Stimulated activated naive CD8-positive, alpha-beta T cell treated with anti-CD3 and anti-CD28 coated beads, Interleukin-15, Interleukin-2, amounts not matched to agents 100 U/mL and 50 U/mL, for 24 hours (primary cell): ENCODE measurements around the gene AGAP3.

Experiments used
- ATAC-seq: fragments of 150-1000 bp; cut with Tn5 transposase; one replicate; pipeline ENCODE4 v1.10.0; 2021
- DNase-seq: peaks from one replicate; pipeline ENCODE4 v3.0.0; 2021

The AGAP3 gene

DNA sequence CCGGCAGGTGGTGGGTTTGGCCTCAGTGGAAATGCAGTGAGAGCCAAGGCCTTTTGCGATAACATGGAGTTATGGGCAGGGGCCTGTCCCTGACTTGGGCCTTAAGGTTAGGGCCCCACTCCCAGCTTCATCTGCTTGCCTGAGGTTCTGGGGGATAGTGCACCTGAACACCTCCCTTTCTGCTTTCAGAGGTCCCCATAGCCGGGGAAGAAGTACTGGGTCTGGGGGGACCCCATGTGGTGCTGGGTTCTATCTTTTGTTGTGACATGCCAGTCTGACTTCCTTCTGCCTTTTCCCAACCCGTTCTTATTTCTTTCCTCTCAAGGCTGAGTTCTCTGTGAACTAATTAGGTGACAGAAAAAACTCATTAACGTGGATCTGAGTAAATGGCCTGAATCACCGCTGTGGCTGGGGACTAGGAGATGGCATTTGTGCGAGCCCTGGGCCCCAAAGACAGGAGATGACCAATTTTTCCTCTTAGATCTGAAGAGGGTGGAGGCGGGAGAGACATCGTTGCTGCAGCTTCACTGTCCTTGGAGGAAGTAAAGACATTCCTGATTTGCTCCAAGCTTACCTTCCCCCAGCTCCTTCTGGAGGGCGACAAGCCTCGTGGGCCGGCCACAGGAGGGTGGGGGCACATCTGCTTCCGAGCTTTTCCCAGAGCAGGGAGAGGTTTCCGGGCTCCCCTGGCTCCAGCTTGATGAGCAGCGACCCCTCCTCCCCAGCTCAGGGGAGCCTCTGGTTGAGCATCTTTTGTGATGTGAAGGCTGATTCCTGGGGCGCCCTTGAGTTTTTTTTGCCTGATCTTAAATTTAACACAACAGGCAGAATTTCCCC is 2.0 kb downstream of the AGAP3 start:
- no peak for DNase-seq
- ATAC-seq: no peak

GRCh38 chr7:151088856-151089699 is 2.8 kb downstream of the AGAP3 start:
- DNase-seq (no peak), ATAC-seq (no peak)

GRCh38 chr7:151089893-151090730 is 3.8 kb downstream of the AGAP3 start:
- ATAC-seq (no peak), DNase-seq (no peak)

DNA sequence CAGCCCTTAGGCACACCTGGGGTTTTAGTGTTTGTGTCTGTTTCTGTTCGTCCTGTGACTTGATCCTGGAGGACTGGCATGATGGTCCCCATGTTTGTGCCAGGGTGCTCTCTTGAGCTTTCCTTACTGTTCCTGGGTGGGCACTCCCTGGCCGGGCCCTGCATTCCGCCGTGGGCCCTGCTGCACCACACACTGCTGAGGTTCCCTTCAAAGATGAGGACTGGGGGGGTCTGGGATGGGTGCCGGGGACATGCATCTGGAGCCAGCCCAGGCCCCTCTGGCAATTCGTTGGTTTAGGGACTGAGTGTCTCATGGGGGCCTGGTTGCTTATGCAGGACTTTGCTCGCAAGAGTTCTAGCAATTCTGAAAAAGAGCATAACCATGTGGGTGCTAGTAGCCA is 4.7 kb downstream of the AGAP3 start:
- ATAC-seq (no peak), DNase-seq (no peak)

DNA sequence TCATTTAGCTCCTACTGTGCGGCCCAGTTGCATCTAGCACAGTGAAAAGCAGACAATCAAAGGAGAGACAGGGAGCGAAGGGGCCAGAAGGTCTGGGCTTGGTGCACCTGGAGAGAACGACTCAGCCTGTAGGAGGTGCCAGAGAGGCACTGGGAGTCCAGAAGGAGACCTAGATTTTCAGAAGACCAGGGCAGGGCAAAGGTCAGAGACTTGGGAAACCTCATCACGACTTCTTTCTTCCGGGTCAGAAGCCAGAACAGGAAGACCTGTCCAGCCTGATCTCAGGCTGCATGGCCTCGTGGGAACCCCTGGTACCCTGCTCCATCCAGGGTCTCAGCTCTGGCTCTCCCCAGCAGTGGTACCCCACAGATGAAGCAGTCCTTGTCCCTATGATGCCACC is 5.2 kb downstream of the AGAP3 start:
- ATAC-seq (no peak), DNase-seq (peak; percentile 48)

DNA sequence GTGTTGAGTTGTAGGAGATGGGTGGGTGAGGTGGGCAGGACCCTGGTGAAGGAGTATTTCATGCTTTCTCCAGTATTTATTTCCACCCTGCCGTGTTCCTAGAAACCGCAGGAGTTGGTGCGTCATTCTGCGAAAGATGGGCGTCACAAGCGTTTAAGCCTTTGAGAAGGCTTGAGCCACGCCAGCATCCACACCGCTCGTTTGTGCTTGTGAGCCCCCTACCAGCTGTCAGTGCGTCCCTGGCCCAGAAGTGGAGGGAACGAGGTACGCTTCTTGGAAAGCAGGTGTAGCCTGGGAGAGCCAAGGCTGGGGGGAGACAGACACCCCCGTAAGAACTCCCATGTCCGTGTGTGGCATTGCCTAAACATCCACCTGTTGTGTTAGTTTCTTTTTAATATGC is 5.7 kb downstream of the AGAP3 start:
- no peak for ATAC-seq
- no peak for DNase-seq

DNA sequence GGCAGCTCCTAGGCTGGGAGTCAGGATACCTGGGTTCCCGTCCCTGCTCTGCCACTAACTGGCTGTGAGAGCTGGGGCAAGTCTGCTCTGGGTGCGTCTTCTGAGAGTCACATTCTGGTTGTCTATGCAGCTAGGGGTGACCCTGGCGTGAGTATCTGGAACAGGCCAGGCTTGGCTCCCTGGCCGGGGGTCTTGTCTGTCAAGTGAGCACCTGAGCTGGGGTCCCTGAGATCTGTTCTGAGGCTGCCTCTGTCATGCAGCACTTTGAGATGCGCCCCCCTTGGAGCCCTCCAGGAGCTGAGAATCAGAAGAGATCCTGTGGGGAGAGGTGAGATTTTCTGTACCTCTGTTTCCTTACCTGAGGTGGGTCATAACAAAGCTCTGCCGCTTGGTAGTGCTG is 7.5 kb downstream of the AGAP3 start:
- DNase-seq: no peak

GRCh38 chr7:151094675-151095074 is 8.4 kb downstream of the AGAP3 start:
- ATAC-seq (no peak), DNase-seq (no peak)

More for the DNA sequence above, 7.5 kb downstream of the AGAP3 start:
- ATAC-seq: no peak

GRCh38 chr7:151095123-151095797 is 9.0 kb downstream of the AGAP3 start:
- no peak for DNase-seq
- ATAC-seq: no peak

GRCh38 chr7:151095828-151096475 is 9.7 kb downstream of the AGAP3 start:
- ATAC-seq: no peak

DNA sequence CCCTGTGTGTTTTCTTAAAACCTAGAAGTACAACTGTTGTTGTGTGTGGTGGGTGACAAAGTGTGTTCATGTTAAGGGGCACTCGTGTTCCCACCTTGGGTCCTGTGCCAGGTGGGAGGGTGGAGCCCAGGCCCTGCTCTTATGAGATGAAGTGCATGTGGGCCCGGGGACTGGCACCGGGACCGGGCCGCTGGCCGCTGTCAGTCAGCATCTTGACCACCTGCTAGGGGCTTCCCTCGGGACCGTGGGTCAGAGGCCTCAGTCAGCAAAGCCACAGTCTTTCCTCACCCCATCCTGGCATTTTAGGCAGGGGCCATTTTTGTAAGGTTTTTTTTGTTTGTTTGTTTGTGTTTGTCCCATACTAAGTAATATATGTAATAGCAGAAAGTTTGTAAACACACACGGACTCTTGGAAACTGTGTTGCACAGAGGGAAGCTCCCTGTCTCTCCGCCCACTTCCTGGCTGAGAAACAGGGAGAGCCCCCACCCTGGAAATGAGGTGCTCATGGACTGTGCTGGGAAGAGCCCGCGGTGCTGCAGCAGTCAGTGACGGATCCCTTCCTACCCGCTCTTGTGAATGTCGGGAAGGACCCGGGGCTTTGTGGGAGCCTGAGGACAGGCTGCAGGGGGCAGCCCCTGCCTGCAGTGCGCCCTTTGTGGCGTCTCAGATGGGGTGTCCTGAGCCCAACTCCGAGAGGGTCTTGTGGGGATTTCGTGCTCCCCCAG is 13.4 kb downstream of the AGAP3 start:
- ATAC-seq (no peak), DNase-seq (no peak)

More at GRCh38 chr7:151095828-151096475, 9.7 kb downstream of the AGAP3 start:
- DNase-seq: no peak

- no peak for ATAC-seq
- DNase-seq: no peak
Measured at GRCh38 chr7:151100921-151101320, 14.6 kb downstream of the AGAP3 start.

GRCh38 chr7:151101621-151102396 is 15.5 kb downstream of the AGAP3 start:
- peak; percentile 37 for ATAC-seq
- no peak for DNase-seq

DNA sequence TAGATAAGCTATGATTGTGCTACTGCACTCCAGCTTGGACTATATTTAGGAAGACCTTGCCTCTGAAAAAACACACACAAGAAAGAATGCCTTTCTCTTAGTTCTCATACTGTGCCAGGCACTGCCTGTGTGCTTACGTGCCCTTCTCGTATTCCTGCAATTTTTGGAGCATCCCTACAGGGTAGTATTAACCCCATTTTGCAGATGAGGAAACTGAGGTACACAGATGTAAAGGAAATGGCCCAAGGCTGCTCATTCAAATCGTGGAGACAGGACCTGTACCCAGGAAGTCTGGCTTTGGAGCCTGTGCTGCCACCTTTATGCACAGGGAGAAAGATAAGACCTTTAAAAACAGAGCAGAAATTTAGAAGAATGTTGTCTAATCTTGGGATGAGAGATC is 16.7 kb downstream of the AGAP3 start:
- DNase-seq: no peak
- ATAC-seq: no peak

GRCh38 chr7:151103973-151104372 is 17.7 kb downstream of the AGAP3 start:
- ATAC-seq (no peak), DNase-seq (no peak)

- ATAC-seq (no peak), DNase-seq (no peak)
Measured at GRCh38 chr7:151104411-151105235, 18.3 kb downstream of the AGAP3 start.

DNA sequence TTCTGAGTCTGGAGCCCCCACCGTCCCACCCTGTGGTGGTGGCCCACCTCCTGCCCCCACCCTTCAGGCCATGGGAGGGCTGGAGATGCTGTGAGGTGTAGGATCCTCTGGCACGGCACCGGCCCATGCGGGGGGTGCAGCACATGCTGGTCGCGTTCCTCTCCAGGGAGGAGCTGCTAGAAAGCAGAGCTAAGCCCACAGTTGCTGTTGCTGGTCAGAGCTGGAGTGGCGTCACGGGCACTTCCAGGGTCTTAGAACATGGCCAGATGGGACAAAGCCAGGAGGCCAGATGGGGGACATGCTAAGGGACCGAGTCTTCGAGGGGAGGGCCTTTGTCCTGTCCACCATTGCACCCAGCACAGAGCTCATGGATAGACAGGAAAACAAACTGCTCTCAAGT is 21.6 kb downstream of the AGAP3 start:
- no peak for DNase-seq
- ATAC-seq: no peak

DNA sequence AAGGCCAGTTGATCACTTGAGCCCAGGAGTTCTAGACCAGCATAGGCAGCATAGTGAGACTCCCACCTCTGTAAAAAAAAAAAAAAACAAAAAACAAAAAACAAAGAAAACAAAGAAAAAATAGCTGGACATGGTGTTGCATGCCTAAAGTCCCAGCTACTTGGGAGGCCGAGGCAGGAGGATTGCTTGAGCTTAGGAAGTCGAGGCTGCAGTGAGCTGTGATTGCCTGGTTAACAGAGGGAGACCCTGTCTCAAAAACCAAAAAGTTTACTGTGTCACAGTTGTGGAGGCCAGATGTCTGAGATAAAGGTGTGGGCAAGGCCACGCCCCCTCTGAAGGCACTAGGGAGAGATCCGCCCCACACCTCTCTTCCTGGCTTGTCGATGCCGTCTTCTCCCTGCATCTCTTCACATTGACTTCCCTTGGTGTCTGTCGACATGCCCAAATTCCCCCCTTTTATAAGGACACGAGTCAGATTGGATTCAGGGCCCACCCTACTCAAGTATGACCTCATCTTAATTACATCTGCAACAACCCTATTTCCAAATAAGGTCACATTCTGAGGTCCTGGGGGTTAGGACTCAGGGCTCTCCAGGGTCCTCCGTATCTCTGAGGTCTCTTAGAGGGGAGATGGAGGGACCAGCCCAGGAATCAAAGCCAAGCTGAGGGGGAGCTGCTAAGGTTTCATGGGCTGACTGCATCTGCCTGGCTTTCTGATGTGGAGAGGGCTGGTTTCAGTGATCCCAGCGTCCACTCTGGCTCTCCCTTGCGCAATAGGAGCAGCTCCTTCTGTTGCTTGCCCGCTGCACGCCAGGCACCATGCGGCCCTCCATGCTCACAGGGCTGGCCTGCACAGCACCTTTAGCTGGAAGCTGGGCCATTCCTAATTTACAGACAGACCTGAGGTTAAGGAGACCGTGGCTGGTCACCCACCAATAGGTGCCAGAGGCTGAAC is 23.1 kb downstream of the AGAP3 start:
- DNase-seq: no peak
- ATAC-seq: no peak
